Non-pigmented ciliary epithelial cell (primary cell): ENCODE data around the gene NDUFA8.
"Not testable (repeated sequence)": the region's sequence is repeated elsewhere in the genome, so short reads cannot be mapped to it uniquely, and the experiment has no call there.

ENCODE experiments used
- DNase-seq: peaks from one replicate; pipeline ENCODE4 v3.0.0-alpha.2; 2010; ENCODE audit warnings: low read depth

The NDUFA8 gene

DNA sequence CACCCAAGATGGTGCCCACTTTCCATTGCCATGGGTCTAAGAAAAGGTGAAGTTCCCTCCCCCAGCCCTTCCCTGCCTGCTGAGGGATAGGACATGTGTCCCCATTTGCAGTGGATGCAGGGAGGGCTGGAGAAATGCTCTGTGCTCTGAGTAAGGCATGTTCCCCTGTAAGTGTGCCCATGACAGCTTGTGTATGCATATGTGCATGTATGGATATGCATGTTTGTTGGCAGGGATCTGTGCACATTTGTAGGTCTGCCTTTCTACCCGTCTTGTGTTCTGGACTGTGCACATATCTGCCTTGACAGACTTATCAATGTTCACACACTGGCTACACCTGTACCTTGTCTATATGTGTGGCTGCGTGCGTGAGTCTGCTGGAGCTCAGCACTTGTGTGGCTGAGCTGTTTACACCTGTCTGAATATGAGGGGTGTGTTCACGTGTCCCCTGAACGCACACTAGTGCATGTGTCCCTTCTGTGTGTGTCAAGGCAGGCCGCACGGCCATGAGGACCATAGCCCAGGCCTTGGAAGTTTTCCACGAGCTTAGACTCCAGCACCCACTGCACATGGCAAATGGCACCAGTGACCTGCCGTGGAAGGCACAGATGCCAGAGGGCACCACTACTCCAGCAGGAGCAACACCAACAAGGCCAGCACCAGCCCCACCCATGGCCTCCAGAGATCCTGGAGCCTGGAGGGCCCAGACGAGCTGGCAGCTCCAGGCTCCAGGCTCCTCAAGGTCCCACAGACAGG lies 39.1 kb downstream of the NDUFA8 start:
- no peak for DNase-seq

DNA sequence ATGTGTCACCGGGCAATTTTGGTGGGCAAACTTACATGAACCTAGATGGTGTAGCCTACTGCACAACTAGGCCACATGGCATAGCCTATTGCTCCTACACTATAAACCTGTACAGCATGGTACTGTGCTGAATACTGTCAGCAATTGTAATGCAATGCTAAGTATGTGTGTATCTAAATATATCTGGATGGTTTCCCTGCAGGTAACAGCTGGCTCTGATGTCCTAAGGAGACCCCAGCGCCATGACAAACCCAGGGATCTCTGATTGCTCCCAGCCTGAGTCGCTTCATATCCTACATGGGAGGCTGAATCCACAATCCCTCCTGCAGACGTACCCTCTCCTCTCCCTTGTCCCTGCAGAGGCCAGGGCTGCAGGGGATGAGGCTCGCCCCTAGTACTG lies 39.9 kb downstream of the NDUFA8 start:
- DNase-seq: no peak

DNA sequence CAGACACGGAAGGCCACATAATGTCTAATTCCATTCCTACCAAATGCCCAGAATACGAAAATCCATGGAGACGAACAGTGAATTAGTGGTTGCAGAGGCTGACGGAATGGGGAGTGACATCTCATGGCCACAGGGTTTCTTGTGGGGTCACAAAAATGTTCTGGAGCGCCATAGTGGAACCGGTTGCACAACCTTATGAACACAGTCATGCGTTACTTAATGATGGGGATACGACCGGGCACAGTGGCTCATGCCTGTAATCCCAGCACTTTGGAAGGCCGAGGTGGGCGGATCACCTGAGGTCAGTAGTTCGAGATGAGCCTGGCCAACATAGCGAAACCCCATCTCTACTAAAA lies 40.4 kb downstream of the NDUFA8 start:
- no peak for DNase-seq

DNA sequence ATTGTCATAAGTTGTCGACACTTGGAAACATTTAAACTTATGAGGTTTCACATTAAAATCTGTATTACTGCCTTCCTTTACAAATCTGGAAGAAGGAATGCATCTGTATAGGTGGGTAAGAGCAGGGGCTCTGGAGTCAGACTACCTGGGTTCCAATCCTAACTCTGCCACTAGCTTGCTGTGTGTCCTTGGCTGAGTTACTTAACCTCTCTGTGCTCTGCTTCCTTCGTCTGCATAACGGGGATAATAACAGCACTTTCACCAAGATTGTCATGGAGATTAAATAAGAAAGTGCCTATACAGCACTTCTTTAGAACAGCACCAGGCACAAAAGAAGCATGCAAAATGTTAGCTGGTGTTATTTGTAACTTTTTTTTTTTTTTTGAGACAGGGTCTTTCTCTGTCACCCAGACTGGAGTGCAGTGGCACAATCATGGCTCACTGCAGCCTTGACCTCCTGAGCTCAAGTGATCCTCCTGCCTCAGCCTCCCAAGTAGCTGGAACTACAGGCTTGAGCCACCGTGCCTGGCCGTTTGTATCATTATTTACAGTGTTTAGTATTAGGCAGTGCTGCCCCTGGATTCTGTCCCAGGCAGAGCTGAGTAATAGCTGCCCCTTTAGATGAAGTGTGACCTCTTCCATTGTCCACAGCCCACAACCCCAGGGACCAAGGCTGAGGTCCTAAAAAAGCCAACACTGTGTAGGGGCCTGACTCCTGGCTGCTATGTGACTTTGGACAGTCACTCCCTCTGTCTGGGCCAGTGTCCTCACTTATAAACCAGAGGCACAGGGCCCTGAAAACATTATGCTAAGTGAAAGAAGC lies 41.0 kb downstream of the NDUFA8 start:
- DNase-seq: no peak

DNA sequence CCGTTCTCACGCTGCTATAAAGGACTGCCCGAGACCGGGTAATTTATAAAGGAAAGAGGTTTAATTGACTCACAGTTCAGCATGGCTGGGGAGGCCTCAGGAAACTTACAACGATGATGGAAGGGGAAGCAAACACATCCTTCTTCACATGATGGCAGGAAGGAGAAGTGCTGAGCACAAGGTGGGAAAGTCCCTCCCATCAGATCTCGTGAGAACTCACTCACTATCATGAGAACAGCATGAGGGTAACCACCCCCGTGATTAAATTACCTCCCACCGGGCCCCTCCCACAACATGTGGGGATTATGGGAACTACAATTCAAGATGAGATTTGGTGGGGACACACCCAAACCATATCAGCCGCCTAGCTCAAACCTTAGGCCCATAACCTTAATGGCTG lies 42.3 kb downstream of the NDUFA8 start:
- DNase-seq: not testable (repeated sequence)

DNA sequence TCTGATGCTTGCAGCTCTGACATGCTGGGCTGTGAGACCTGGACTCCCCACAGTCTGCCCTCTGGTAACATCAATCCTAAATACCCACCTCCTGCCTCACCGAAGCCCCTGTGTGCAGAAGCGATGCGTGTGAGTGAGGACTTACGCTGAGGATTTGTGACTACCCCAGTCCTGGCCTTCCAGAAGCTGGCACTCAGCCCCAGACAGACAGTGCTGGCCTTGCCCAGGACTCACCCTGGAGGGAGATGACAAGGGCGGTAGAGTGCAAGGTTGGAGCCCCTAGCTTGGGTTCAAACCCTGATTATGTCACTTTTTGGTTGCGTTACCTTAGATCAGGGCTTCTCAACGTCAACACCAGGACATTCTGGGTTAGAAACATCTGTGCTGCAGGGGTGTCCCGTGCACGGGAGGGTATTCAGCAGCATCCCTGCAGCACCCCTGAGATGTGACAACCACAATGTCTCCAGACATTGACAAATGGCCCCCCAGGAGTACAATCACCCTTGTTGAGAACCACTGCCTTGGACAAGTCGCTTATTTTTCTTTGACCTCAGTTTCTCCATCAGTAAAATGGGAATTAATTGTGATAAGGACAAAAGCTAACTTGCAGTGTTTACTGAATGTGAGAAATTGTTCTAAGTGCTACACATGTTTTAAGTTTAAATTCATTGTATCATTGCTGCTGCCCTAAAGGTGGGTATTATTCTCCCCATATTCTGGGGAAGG lies 43.0 kb downstream of the NDUFA8 start:
- DNase-seq: no peak

DNA sequence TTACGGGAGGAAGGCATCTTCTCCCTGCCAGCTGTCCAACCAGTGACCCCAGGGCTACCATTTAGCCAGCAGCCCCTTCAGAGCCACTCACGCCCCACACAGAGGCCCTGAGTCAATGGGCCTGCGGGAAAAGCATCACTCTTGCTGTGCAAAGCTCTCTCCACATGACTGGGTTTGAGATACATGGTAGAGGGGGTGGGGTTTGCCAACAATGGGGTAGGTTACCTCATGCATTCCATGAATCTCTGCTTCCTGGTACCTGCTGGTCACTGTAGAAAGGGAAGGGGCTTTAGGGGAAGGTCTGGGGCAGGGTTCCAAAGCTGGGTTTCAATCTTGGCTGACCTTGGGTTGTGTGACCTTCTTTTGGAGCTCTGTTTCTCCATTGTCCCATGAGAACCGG lies 43.5 kb downstream of the NDUFA8 start:
- DNase-seq: no peak

DNA sequence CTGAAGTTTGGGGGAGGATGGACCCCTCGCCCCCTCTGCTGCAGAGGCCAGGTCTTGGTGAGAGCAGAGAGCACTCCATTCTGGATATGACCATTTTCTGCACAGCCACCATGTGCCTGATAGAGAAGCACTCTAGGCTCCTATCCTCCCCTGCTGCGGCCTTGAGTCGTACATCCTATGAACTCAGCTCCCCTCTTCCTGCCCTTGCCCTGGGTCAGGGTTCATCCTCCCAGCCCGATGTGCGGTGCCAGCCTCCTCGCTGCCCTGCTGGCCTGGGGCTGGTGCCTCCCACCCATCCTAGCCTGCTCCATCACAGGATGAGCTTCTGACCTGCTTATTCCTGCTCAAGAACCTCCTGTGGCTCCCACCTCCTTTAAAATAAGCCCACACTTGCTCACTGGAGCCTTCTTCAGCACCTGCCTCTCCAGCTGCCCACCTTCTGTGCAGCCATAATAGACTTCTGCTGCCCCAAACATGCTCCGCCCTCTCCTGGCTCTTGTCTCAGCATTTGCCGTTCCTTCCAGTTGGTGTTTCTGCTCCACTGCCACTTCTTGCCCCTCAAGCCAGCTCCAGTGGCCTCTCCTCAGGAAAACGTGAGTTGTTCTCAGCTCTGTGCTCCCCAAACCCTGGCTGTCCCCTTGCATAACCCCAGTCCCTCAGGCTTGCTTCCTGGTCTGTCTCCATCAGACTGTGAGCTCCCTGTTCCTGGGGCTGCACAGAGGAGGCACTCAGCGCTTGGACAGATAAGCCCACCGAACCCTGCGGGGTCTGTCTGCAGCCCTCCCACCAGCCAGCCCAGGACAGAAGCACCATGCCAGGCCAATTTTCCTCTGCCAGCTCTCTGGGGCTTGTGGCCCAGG lies 44.2 kb downstream of the NDUFA8 start:
- no peak for DNase-seq

DNA sequence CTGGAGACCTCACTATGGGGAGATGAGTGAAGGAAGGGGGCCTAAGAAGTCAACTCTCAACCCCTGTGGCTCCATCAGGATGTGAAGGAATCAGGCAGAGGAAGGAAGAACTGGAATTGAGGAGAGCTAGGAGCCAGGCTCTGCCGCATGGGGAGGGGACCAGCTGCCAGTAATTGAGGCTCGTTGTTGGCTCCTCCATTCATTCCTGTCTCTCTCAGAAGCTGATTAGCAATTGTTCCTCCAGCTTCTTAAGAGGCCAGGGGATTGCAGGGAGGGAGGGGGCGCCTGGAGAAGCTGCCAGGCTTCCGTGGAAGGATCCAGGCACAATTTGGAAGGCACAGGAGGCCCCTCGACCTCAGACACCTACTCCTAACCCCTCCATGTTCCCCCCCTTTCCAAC lies 46.0 kb downstream of the NDUFA8 start:
- no peak for DNase-seq

DNA sequence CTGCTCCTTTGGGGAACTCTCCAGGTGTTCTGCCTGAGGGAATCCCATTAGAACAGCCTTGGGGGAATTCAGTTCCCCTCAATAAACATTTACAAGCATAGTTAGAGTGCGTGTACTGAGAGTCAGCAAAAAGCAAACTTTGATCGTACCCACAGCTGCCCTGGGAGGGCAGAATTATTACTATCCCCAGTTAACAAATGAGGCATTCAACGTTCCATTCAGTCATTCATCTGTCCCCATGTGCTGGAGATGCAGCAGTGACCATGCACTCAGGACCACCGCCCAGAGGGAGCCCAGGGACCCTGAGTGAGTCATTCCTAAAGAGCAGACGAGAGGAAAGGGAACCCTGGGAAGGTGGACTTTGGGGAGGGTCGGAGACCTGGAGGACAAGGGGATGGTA lies 47.3 kb downstream of the NDUFA8 start:
- DNase-seq: no peak

DNA sequence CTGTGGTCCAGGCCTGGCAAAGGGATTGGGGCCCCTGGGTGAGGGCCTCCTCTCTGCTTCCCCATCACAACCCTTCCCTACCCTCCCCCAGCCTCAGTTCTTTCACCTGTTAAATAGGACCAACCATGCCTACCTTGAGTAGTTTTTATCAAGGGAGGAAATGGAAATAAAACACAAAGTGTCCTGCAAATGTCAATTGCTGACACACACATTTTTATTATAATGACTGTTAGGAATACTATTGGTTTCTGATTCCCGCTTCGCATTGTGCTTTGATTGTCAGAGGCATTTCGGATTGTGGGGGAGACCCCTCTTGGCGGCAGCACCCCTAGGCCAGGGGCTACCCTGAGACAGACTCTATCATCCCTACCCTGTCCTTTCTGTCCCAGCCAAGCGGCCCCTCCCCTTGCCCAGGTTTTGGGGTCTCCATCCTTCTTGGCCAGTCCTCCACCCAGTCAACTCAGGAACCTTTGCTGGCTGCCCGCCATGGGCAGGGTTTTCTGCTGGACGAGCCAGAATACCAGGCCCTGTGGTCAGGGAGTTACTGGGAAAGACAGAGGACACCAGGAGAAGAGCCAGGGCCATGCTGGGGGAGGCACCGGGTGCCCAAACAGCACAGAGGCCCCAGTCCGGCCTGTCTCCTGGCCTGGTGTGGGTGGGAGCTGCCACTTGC lies 48.0 kb downstream of the NDUFA8 start:
- DNase-seq: no peak

DNA sequence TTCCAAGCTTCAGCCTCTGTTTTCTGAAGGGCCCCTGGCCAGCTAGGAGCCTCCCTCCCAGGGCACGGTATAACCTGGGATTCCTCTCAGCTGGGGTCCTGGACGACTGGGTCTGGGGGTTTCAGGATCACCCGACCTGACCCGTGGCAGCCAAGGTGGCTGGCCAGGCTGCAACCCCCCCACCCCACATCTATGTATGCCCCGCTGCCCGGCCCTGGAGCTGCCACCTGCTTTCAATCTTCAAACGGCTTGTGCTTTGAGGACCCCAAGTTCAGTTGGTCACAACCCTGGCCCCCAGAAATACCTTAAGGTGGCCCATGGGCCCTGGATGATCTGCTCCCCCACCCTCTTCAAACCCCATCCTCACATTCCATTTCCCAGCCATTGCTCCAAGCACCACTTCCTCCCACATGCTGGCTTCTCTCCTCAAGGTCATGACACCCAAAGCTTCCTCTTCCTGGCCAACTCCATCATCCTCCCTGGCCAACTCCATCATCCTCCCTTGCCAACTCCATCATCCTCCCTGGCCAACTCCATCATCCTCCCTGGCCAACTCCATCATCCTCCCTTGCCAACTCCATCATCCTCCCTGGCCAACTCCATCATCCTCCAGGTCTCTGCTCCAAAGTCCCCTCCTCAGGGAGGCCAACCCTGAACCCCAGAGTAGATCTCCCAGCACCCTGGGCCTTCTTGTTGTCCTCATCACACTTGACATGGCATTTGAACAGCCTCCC lies 49.3 kb downstream of the NDUFA8 start:
- no peak for DNase-seq

DNA sequence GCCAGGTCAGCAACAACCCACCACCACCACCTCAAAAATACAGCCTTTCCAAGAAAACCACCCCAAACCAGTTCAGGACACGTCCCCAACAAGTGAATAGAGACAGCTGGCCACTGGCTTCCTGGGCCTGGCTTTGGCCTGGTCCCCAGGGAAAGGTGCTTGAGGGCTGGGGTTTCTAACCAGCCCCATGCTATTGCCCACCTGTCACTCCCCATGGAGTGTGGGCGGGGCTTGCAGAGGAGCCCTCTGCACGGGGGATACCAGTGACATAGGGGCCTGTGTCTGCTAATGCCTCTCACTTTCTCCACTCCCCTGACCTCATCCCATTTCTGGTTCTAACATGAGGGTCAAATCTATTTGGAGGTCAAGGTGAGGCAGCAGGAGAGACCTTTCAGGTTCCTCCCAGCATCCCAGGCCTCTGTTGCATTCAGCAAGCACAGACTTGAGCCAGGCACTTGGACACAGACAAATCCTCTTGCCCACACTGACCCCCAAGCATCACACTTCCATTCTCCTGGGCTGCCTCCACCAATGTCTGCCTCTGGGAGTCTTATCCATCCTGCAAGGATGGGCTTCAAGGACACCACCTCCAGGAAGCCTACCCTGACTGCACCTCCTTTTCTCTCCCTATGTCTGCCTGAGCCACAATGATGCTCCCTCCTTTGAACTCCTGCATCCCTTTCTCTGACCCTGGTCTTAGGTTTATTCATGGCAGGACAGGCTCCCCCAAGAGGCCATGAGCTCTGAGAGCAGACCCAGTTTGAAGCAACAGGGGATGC lies 50.4 kb downstream of the NDUFA8 start:
- no peak for DNase-seq

DNA sequence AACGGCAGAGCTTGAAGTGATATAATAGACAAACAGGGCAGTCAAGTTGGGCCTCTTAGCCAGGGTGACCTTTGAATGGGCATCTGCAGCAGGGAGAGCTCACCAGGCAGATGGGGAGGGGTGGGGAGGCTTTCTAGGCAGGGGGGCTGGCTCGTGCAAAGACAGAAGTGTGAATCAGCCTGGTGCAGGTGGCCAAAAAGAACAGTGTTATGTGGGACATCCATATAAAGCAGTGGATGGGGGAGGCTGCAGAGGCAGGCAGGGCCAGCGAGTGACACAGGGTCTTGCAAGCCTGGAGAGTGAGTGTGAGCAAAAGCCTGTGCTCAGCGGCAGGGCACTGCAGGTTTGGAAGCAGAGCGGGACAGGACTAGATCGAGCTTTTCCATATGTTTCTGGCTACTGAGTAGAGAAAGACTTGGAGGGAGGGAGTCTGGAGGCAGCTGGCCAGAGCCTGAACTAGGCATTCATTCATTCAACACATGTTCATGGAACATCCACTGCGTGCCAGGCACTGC lies 52.2 kb downstream of the NDUFA8 start:
- DNase-seq: no peak

DNA sequence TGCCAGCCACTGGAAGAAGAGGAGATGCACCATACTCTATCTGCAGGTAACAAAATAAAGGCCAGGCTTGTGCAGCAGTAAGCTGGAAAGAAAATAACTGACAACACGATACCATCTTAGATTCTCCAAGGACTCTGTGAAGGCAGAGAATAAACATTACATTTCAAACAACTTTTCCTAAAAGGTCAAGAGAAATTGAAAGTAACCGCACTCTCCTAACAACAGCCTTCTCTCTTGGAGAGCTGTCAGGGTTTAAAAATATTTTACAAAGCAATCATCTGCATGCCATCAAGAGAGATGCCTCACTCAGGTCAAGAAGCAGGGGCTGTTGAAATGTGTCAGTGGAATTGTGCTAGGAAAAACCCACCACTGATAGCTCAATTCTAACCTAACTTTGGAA lies 53.0 kb downstream of the NDUFA8 start:
- DNase-seq: no peak

DNA sequence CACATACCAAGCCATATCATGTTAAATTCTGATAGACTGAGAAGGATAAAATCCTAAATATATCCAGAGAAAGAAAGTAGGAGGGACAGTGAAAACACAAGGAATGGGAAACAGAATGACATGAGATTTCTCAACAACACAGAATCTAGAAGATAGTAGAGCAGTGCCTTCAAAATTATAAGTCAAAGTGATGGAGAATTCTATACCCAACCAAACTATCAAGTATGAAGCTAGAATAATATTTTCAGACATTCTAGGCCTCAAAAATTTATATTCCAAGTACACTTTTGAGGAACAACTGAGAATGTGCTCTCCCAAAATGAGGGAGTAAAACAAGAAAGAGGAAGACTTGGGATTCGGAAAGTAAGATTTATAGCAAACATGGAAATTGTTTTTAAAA lies 55.6 kb downstream of the NDUFA8 start:
- no peak for DNase-seq

DNA sequence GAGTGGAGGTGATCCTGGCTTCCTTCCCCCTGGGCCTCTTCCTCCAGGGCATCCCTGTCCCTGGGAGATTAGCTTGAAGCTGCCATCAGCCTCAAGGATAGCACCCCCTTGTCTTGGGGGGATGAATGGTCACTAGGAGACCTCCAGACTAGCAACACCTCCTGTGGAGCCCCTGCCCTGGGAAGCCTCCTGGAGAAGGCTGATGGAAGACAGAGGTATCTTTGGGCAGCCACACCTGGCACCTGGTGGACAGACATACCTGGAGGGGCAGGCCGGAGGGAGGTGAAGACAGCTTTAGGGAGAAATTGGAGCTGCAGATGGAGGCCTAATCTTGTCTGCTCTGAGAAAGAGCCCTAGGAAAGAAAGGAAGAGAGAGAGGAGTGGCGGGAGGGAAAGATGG lies 57.4 kb downstream of the NDUFA8 start:
- DNase-seq: no peak

DNA sequence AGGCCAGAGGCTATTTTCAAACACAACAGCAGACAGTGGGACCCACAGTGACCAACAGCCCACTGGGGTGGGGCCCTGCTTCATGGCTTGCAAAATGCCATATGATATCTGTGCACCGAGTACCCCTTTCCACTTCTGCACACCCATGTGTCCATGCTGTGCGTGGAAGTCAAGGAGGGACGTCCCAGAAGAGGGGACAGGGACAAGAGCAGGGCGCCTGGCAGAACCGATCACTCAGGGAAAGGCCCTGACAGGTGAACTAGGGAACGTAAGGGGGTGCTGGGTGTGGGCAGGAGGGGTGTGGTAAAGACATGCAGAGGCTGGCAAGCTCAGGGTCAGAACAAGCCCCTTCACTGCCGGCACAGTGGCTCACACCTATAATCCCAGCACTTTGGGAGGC lies 58.8 kb downstream of the NDUFA8 start:
- DNase-seq: no peak

DNA sequence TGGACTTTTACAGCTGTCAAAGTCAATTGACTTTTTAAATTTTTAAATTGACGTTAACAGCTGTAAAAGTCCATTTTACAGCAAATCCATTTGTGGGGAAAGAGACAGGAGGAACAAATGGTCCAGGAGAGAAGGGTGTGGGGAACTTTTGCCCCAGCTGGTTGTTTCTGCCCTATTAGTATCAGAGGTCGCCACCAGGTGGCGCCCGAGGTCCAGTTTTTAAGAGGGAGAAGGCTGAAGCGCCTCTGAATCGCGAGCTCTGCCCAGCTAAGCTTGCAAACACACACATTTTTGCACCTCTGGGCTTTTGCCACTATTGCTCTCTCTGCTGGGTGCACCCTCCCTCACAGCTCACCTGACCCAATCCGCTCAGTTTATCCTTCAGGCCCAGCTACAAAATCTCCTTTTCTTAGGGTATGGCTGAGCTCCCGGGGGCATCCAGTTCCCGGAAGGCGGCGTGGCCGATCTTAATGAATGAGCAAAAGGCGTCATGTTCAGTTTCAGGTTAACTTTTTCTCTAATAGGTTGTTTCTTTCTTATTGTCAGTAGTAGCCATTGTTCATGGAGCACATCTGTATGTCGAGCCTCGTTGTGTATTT lies 60.2 kb downstream of the NDUFA8 start:
- DNase-seq: no peak
